GM12801 (cell line): ENCODE data around the gene SH2D4B.

ENCODE experiments used
- CTCF ChIP-seq: IDR thresholded peaks from one replicate; pipeline ENCODE4 v1.5.1; 2011; ENCODE audit warnings: control low read depth; ENCODE audit not compliant: insufficient read length; ENCODE audit errors: extremely low read depth

The SH2D4B gene

GRCh38 chr10:80690434-80690833 lies 152.7 kb downstream of the SH2D4B start:
- TF ChIP-seq CTCF, result no peak

- no peak for TF ChIP-seq CTCF
These were observed 153.7 kb downstream of the SH2D4B start for GRCh38 chr10:80691441-80691840.

- no peak for TF ChIP-seq CTCF
These were observed 155.9 kb downstream of the SH2D4B start for GRCh38 chr10:80693565-80693964.

- no peak for TF ChIP-seq CTCF
These were observed 157.2 kb downstream of the SH2D4B start for GRCh38 chr10:80694930-80695329.
